GM18520 (cell line): ENCODE data around the gene KSR2.

Source experiments
- ATAC-seq: cut with Tn5 transposase; IDR thresholded peaks from one replicate; pipeline ENCODE4 v1.9.1; 2021; ENCODE audit not compliant: unreplicated experiment

Gene KSR2

GRCh38 chr12:117545216-117545615 is 423.6 kb downstream of the KSR2 start:
- ATAC-seq: no peak

- ATAC-seq: no peak
Observed at GRCh38 chr12:117540011-117540410, 428.8 kb downstream of the KSR2 start.

GRCh38 chr12:117538926-117539325 is 429.9 kb downstream of the KSR2 start:
- ATAC-seq: no peak

GRCh38 chr12:117538032-117538690 is 430.6 kb downstream of the KSR2 start:
- no peak for ATAC-seq

GRCh38 chr12:117533687-117534086 is 435.1 kb downstream of the KSR2 start:
- ATAC-seq: no peak

- ATAC-seq: no peak
Observed at GRCh38 chr12:117530796-117531195, 438.0 kb downstream of the KSR2 start.

GRCh38 chr12:117528538-117528937 is 440.3 kb downstream of the KSR2 start:
- no peak for ATAC-seq

GRCh38 chr12:117527479-117527855 is 441.3 kb downstream of the KSR2 start:
- ATAC-seq: no peak

GRCh38 chr12:117526757-117527478 is 441.9 kb downstream of the KSR2 start:
- no peak for ATAC-seq

- no peak for ATAC-seq
Observed at GRCh38 chr12:117525766-117526165, 443.0 kb downstream of the KSR2 start.

GRCh38 chr12:117524806-117525205 is 444.0 kb downstream of the KSR2 start:
- ATAC-seq: no peak

- ATAC-seq: no peak
Observed at GRCh38 chr12:117523971-117524370, 444.8 kb downstream of the KSR2 start.

GRCh38 chr12:117522559-117522958 is 446.2 kb downstream of the KSR2 start:
- no peak for ATAC-seq

GRCh38 chr12:117521867-117522266 is 446.9 kb downstream of the KSR2 start:
- ATAC-seq: no peak

- no peak for ATAC-seq
Observed at GRCh38 chr12:117521346-117521745, 447.4 kb downstream of the KSR2 start.

GRCh38 chr12:117518594-117519270 is 450.1 kb downstream of the KSR2 start:
- ATAC-seq: no peak

GRCh38 chr12:117517219-117517739 is 451.5 kb downstream of the KSR2 start:
- ATAC-seq: no peak

- ATAC-seq: no peak
Observed at GRCh38 chr12:117516034-117516433, 452.8 kb downstream of the KSR2 start.

GRCh38 chr12:117514016-117514415 is 454.8 kb downstream of the KSR2 start:
- no peak for ATAC-seq

GRCh38 chr12:117513353-117513752 is 455.4 kb downstream of the KSR2 start:
- ATAC-seq: no peak

- ATAC-seq: no peak
Observed at GRCh38 chr12:117508468-117508867, 460.3 kb downstream of the KSR2 start.

GRCh38 chr12:117507548-117507947 is 461.2 kb downstream of the KSR2 start:
- ATAC-seq: no peak
